ENCODE measurements around the gene LPIN3. TPM values are rescaled to one million over a fixed set of nuclear protein-coding genes. Genes with fewer than 3 reads are reported as not detected.

Gene LPIN3
- total RNA-seq, 1 experiment from 2014 or later, result 32.6 TPM

GRCh38 chr20:41408156-41408794 is 67.7 kb downstream of the LPIN3 start:
- no peak for DNase-seq
- ChIA-PET CTCF (no interaction called here), POLR2A (no interaction called here)
- TF ChIP-seq CTCF (IDR thresholded peaks at IDR 0.05; ENCODE audit: insufficient read depth in 1 of 2, low read depth in 1 of 2, low read length in 1 of 2, severe bottlenecking in 1 of 2, unreplicated experiment in 1 of 2), result no peak
- Histone ChIP-seq H3K4me3 (ENCODE audit: low read depth, low read length) (no peak overlapping the region), H3K27me3 (replicated peaks; ENCODE audit: control insufficient read depth, insufficient read depth, low read length) (no peaks in the 10 kb centered on the region), H3K9me3 (no peaks in the 10 kb centered on the region), H3K4me1 (peaks cover 15% of the 10 kb centered on the region), H3K36me3 (ENCODE audit: control insufficient read depth, insufficient read depth, low read length) (peaks cover 26% of the 10 kb centered on the region)
- Mint-ChIP-seq H3K27ac (ENCODE audit: unreplicated experiment) (peak overlapping the region; percentile 22), H3K4me1 (ENCODE audit: low read depth, unreplicated experiment) (peaks cover 13% of the 10 kb centered on the region), H3K27me3 (ENCODE audit: insufficient read depth, unreplicated experiment) (no peaks in the 10 kb centered on the region), H3K4me3 (ENCODE audit: unreplicated experiment) (no peak overlapping the region), H3K9me3 (ENCODE audit: unreplicated experiment) (no peaks in the 10 kb centered on the region), H3K36me3 (ENCODE audit: insufficient read depth, unreplicated experiment) (peaks cover 55% of the 10 kb centered on the region)
- intact Hi-C loops (cut with micrococcal nuclease; ENCODE audit: unreplicated experiment), result no loop called here
- BruUV-seq (replicated peaks), result no TSS peak

DNA sequence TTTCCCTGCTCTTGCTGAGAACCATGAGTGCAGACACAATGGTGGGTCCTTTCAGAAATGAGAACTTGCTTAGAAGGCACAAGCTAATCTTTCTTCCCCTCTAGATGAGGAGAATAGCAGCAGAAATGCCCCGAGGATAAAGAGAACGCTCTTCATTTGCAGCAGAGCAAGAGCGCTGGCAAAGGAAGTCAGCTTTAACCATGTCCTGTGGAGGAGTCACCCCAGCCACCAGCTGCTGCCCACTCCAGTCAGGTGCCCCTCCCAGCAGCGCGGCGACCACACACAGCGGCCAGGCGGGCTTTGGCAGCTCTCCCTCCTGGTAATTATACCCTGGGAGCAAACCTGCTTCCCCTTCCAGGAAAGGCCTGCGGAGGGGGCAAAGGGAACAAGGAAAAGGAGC is 68.4 kb downstream of the LPIN3 start:
- intact Hi-C loops (cut with micrococcal nuclease; ENCODE audit: unreplicated experiment), result no loop called here
- POLR2A ChIA-PET, result no interaction called here
- peaks cover 13% of the 10 kb centered on the region for H3K4me1 Mint-ChIP-seq (ENCODE audit: low read depth, unreplicated experiment)
- no peaks in the 10 kb centered on the region for H3K27me3 Mint-ChIP-seq (ENCODE audit: insufficient read depth, unreplicated experiment)
- no peaks in the 10 kb centered on the region for H3K9me3 Mint-ChIP-seq (ENCODE audit: unreplicated experiment)
- Histone ChIP-seq H3K9me3 (no peaks in the 10 kb centered on the region), H3K4me1 (peaks cover 15% of the 10 kb centered on the region), H3K27me3 (replicated peaks; ENCODE audit: control insufficient read depth, insufficient read depth, low read length) (no peaks in the 10 kb centered on the region), H3K36me3 (ENCODE audit: control insufficient read depth, insufficient read depth, low read length) (peaks cover 26% of the 10 kb centered on the region), H3K4me3 (ENCODE audit: low read depth, low read length) (no peak overlapping the region)
- no peak overlapping the region for H3K4me3 Mint-ChIP-seq (ENCODE audit: unreplicated experiment)
- no TSS peak for BruUV-seq (replicated peaks)
- no peak for TF ChIP-seq CTCF (IDR thresholded peaks at IDR 0.05; ENCODE audit: insufficient read depth in 1 of 2, low read depth in 1 of 2, low read length in 1 of 2, severe bottlenecking in 1 of 2, unreplicated experiment in 1 of 2)
- H3K27ac Mint-ChIP-seq (ENCODE audit: unreplicated experiment), result peak overlapping the region; percentile 22
- no peak for DNase-seq
- H3K36me3 Mint-ChIP-seq (ENCODE audit: insufficient read depth, unreplicated experiment), result peaks cover 60% of the 10 kb centered on the region
- CTCF ChIA-PET, result no interaction called here

Other genes with a start within 250 kb of the LPIN3 start
- 196 and 205 TPM in 2 replicates for gene PLCG1, start 203.3 kb upstream of the LPIN3 start, total RNA-seq (2022)
- 22.9 and 24.6 TPM in 2 replicates for gene ZHX3, start 23.1 kb upstream of the LPIN3 start, total RNA-seq (2022)
- 0.50 and 0.51 TPM in 2 replicates for gene EMILIN3, start 26.0 kb downstream of the LPIN3 start, total RNA-seq (2022)